ENCODE data around the gene RNU5B-1. TPM values are rescaled to one million over a fixed set of nuclear protein-coding genes. Genes with fewer than 3 reads are reported as not detected.

The RNU5B-1 gene
- total and polyA plus RNA-seq, 2 of the 8 experiments (the other 6 are each of a cell fraction or from before 2014, with no cell fraction given), result not detected

DNA sequence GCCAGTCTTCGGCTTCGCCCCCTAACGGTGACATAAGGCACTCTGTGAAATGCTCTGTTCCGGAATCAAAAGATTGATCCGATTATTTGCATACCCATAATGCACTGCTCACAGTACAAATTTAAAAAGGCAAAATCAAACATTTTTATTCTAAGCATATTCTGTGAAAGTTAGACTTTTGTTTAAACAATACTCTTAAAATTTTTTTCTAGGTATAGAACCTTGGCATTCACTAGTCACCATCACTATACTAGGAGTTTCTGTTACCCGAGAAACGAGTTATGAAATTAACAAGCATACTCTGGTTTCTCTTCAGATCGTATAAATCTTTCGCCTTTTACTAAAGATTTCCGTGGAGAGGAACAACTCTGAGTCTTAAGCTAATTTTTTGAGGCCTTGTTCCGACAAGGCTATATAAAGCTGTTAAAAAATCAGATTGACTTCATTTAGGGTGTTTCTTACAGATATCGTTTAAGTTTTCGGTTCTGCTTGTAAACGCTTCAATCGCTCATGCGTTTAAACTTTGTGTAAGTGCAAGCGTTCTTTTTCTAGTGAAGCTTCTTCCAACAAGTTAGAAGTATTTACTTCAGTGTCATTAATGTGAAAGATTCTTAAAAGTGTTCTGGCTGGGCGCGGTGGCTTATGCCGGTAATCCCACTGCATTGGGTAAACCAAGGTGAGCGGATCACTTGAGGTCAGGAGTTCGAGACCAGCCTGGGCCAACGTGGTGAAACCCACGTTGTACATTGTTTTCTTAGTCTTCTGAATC lies at the start of gene RNU5B-1 (continued):
- TF ChIP-seq, protein P1, sequence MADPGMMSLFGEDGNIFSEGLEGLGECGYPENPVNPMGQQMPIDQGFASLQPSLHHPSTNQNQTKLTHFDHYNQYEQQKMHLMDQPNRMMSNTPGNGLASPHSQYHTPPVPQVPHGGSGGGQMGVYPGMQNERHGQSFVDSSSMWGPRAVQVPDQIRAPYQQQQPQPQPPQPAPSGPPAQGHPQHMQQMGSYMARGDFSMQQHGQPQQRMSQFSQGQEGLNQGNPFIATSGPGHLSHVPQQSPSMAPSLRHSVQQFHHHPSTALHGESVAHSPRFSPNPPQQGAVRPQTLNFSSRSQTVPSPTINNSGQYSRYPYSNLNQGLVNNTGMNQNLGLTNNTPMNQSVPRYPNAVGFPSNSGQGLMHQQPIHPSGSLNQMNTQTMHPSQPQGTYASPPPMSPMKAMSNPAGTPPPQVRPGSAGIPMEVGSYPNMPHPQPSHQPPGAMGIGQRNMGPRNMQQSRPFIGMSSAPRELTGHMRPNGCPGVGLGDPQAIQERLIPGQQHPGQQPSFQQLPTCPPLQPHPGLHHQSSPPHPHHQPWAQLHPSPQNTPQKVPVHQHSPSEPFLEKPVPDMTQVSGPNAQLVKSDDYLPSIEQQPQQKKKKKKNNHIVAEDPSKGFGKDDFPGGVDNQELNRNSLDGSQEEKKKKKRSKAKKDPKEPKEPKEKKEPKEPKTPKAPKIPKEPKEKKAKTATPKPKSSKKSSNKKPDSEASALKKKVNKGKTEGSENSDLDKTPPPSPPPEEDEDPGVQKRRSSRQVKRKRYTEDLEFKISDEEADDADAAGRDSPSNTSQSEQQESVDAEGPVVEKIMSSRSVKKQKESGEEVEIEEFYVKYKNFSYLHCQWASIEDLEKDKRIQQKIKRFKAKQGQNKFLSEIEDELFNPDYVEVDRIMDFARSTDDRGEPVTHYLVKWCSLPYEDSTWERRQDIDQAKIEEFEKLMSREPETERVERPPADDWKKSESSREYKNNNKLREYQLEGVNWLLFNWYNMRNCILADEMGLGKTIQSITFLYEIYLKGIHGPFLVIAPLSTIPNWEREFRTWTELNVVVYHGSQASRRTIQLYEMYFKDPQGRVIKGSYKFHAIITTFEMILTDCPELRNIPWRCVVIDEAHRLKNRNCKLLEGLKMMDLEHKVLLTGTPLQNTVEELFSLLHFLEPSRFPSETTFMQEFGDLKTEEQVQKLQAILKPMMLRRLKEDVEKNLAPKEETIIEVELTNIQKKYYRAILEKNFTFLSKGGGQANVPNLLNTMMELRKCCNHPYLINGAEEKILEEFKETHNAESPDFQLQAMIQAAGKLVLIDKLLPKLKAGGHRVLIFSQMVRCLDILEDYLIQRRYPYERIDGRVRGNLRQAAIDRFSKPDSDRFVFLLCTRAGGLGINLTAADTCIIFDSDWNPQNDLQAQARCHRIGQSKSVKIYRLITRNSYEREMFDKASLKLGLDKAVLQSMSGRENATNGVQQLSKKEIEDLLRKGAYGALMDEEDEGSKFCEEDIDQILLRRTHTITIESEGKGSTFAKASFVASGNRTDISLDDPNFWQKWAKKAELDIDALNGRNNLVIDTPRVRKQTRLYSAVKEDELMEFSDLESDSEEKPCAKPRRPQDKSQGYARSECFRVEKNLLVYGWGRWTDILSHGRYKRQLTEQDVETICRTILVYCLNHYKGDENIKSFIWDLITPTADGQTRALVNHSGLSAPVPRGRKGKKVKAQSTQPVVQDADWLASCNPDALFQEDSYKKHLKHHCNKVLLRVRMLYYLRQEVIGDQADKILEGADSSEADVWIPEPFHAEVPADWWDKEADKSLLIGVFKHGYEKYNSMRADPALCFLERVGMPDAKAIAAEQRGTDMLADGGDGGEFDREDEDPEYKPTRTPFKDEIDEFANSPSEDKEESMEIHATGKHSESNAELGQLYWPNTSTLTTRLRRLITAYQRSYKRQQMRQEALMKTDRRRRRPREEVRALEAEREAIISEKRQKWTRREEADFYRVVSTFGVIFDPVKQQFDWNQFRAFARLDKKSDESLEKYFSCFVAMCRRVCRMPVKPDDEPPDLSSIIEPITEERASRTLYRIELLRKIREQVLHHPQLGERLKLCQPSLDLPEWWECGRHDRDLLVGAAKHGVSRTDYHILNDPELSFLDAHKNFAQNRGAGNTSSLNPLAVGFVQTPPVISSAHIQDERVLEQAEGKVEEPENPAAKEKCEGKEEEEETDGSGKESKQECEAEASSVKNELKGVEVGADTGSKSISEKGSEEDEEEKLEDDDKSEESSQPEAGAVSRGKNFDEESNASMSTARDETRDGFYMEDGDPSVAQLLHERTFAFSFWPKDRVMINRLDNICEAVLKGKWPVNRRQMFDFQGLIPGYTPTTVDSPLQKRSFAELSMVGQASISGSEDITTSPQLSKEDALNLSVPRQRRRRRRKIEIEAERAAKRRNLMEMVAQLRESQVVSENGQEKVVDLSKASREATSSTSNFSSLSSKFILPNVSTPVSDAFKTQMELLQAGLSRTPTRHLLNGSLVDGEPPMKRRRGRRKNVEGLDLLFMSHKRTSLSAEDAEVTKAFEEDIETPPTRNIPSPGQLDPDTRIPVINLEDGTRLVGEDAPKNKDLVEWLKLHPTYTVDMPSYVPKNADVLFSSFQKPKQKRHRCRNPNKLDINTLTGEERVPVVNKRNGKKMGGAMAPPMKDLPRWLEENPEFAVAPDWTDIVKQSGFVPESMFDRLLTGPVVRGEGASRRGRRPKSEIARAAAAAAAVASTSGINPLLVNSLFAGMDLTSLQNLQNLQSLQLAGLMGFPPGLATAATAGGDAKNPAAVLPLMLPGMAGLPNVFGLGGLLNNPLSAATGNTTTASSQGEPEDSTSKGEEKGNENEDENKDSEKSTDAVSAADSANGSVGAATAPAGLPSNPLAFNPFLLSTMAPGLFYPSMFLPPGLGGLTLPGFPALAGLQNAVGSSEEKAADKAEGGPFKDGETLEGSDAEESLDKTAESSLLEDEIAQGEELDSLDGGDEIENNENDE (IDR thresholded peaks at IDR 0.05; ENCODE audit: insufficient replicate concordance, low read length), result peak; percentile 96
- TF ChIP-seq, protein P2, sequence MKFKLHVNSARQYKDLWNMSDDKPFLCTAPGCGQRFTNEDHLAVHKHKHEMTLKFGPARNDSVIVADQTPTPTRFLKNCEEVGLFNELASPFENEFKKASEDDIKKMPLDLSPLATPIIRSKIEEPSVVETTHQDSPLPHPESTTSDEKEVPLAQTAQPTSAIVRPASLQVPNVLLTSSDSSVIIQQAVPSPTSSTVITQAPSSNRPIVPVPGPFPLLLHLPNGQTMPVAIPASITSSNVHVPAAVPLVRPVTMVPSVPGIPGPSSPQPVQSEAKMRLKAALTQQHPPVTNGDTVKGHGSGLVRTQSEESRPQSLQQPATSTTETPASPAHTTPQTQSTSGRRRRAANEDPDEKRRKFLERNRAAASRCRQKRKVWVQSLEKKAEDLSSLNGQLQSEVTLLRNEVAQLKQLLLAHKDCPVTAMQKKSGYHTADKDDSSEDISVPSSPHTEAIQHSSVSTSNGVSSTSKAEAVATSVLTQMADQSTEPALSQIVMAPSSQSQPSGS (IDR thresholded peaks at IDR 0.05; ENCODE audit: low read length), result peak; percentile 99
- TF ChIP-seq BCL11A (IDR thresholded peaks at IDR 0.05; ENCODE audit: low read depth in 2 of 2, low read length in 2 of 2) (peak in 1 of 2 experiments; percentile 36), SP1 (IDR thresholded peaks at IDR 0.05; ENCODE audit: low read depth, low read length) (peak; percentile 92)
- TF ChIP-seq, protein P3, sequence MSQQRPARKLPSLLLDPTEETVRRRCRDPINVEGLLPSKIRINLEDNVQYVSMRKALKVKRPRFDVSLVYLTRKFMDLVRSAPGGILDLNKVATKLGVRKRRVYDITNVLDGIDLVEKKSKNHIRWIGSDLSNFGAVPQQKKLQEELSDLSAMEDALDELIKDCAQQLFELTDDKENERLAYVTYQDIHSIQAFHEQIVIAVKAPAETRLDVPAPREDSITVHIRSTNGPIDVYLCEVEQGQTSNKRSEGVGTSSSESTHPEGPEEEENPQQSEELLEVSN (IDR thresholded peaks at IDR 0.05), result no peak
